RPMI8226 (cell line): ENCODE measurements around the gene HAO2.

Source experiments
- DNase-seq: peaks from one replicate; pipeline ENCODE4 v3.0.0-alpha.2; 2015

Gene HAO2

GRCh38 chr1:119442756-119443155 lies 74.2 kb downstream of the HAO2 start:
- no peak for DNase-seq
